Kidney epithelial cell (primary cell): ENCODE measurements around the gene C19orf85. TPM values are rescaled to one million over a fixed set of nuclear protein-coding genes. Genes with fewer than 3 reads are reported as not detected.

Experiments
- DNase-seq: peaks from one replicate; pipeline ENCODE4 v3.0.0-alpha.2; 2010; ENCODE audit warnings: low read depth
- H3K27me3 ChIP-seq: 2 replicates; pipeline ENCODE4 v1.6.0; 2011; ENCODE audit warnings: low read length; ENCODE audit not compliant: control insufficient read depth, insufficient read depth
- H3K36me3 ChIP-seq: 2 replicates; pipeline ENCODE4 v1.5.1; 2011; ENCODE audit warnings: low read length; ENCODE audit not compliant: control insufficient read depth, insufficient read depth
- H3K4me3 ChIP-seq: 2 replicates; pipeline ENCODE4 v1.5.1; 2011; ENCODE audit warnings: low read depth, mild to moderate bottlenecking, control low read depth, low read length
- CTCF ChIP-seq: IDR thresholded peaks from 2 replicates; pipeline ENCODE4 v1.5.1; 2011; ENCODE audit warnings: mild to moderate bottlenecking, moderate library complexity, low read length, control low read depth, inconsistent platforms; ENCODE audit not compliant: insufficient read depth, poor library complexity, severe bottlenecking
- total RNA-seq: library from RNA; depleted of rRNA; stranded (reverse); fragments of >200 nt; gene quantifications from 2 replicates; pipeline ENCODE4 v1.2.3, GENCODE V29; 2015

Gene C19orf85
- total RNA-seq, 1 donor from 2014 or later, result not detected

- DNase-seq, result no peak
- Histone ChIP-seq H3K4me3 (no peak overlapping the region), H3K36me3 (no peaks in the 10 kb centered on the region), H3K27me3 (peaks cover 21% of the 10 kb centered on the region)
- TF ChIP-seq CTCF, result no peak
These were observed 8.8 kb downstream of the C19orf85 start for GRCh38 chr19:55455576-55456235.

GRCh38 chr19:55454787-55455243 is 9.7 kb downstream of the C19orf85 start:
- Histone ChIP-seq H3K27me3 (peaks cover 27% of the 10 kb centered on the region), H3K36me3 (no peaks in the 10 kb centered on the region), H3K4me3 (no peak overlapping the region)
- no peak for DNase-seq
- peak; percentile 82 for TF ChIP-seq CTCF

GRCh38 chr19:55453511-55454260 is 10.9 kb downstream of the C19orf85 start:
- Histone ChIP-seq H3K27me3 (peaks cover 38% of the 10 kb centered on the region), H3K36me3 (no peaks in the 10 kb centered on the region), H3K4me3 (no peak overlapping the region)
- TF ChIP-seq CTCF, result no peak
- no peak for DNase-seq

- DNase-seq, result no peak
- peaks cover 46% of the 10 kb centered on the region for H3K27me3 ChIP-seq
- H3K4me3 ChIP-seq, result no peak overlapping the region
- H3K36me3 ChIP-seq, result no peaks in the 10 kb centered on the region
- peak; percentile 11 for TF ChIP-seq CTCF
These were observed 11.7 kb downstream of the C19orf85 start for GRCh38 chr19:55452749-55453346.

- no peaks in the 10 kb centered on the region for H3K36me3 ChIP-seq
- peaks cover 53% of the 10 kb centered on the region for H3K27me3 ChIP-seq
- TF ChIP-seq CTCF, result no peak
- DNase-seq, result no peak
- no peak overlapping the region for H3K4me3 ChIP-seq
These were observed 12.4 kb downstream of the C19orf85 start for GRCh38 chr19:55451965-55452748.
